Middle frontal gyrus (tissue), 1 donor: ENCODE data around the gene SPRED1.

Experiments used
- DNase-seq: peaks from one replicate; pipeline ENCODE4 v3.0.0-alpha.2; 2015; ENCODE audit warnings: low spot score; ENCODE audit errors: extremely low spot score

SPRED1 gene

GRCh38 chr15:38281031-38281430, 28.4 kb downstream of the SPRED1 start:
- DNase-seq, result no peak

GRCh38 chr15:38283010-38283409, 30.4 kb downstream of the SPRED1 start:
- DNase-seq, result no peak

- DNase-seq, result no peak
Observed at GRCh38 chr15:38285456-38285855, 32.8 kb downstream of the SPRED1 start.

- no peak for DNase-seq
Observed at GRCh38 chr15:38294126-38294525, 41.5 kb downstream of the SPRED1 start.

- no peak for DNase-seq
Observed at GRCh38 chr15:38297623-38298388, 45.2 kb downstream of the SPRED1 start.

- no peak for DNase-seq
Observed at GRCh38 chr15:38299216-38299615, 46.6 kb downstream of the SPRED1 start.

- DNase-seq, result no peak
Observed at GRCh38 chr15:38300395-38300794, 47.8 kb downstream of the SPRED1 start.

GRCh38 chr15:38304481-38304880, 51.8 kb downstream of the SPRED1 start:
- DNase-seq, result no peak

GRCh38 chr15:38307251-38307650, 54.6 kb downstream of the SPRED1 start:
- DNase-seq, result no peak

GRCh38 chr15:38307861-38308641, 55.4 kb downstream of the SPRED1 start:
- DNase-seq, result no peak

GRCh38 chr15:38308797-38309196, 56.2 kb downstream of the SPRED1 start:
- DNase-seq, result no peak

- DNase-seq, result no peak
Observed at GRCh38 chr15:38312190-38312589, 59.6 kb downstream of the SPRED1 start.

GRCh38 chr15:38316311-38316710, 63.7 kb downstream of the SPRED1 start:
- no peak for DNase-seq

- no peak for DNase-seq
Observed at GRCh38 chr15:38320181-38320580, 67.5 kb downstream of the SPRED1 start.

GRCh38 chr15:38320866-38321265, 68.2 kb downstream of the SPRED1 start:
- no peak for DNase-seq

GRCh38 chr15:38323895-38324294, 71.3 kb downstream of the SPRED1 start:
- no peak for DNase-seq

- DNase-seq, result no peak
Observed at GRCh38 chr15:38324939-38325647, 72.5 kb downstream of the SPRED1 start.

- no peak for DNase-seq
Observed at GRCh38 chr15:38325648-38325990, 73.0 kb downstream of the SPRED1 start.

- no peak for DNase-seq
Observed at GRCh38 chr15:38332711-38333110, 80.1 kb downstream of the SPRED1 start.

GRCh38 chr15:38335116-38335515, 82.5 kb downstream of the SPRED1 start:
- no peak for DNase-seq

- no peak for DNase-seq
Observed at GRCh38 chr15:38344351-38344750, 91.7 kb downstream of the SPRED1 start.

GRCh38 chr15:38349251-38349650, 96.6 kb downstream of the SPRED1 start:
- no peak for DNase-seq
